ENCODE data around the gene HLTF.

Gene HLTF

DNA sequence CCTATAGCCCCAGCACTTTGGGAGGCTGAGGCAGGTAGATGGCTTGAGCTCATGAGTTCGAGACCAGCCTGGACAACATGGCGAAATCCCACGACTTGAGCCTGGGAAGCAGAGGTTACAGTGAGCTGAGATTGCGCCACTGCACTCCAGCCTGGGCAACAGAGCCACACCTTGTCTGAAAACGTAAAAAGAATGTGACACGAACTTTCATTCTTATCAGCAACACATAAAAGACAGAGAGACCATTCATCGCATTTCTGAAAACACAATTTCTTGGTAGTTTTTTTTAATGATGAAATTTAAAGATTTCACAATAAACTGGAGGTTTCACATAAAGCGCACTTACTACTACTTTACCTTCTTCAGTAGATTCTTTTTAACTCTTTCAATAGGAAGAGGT, 18.4 kb downstream of the HLTF start:
- H3K4me3 ChIP-seq (ENCODE audit: low read length), result no peak overlapping the region
- TF ChIP-seq, protein P1, sequence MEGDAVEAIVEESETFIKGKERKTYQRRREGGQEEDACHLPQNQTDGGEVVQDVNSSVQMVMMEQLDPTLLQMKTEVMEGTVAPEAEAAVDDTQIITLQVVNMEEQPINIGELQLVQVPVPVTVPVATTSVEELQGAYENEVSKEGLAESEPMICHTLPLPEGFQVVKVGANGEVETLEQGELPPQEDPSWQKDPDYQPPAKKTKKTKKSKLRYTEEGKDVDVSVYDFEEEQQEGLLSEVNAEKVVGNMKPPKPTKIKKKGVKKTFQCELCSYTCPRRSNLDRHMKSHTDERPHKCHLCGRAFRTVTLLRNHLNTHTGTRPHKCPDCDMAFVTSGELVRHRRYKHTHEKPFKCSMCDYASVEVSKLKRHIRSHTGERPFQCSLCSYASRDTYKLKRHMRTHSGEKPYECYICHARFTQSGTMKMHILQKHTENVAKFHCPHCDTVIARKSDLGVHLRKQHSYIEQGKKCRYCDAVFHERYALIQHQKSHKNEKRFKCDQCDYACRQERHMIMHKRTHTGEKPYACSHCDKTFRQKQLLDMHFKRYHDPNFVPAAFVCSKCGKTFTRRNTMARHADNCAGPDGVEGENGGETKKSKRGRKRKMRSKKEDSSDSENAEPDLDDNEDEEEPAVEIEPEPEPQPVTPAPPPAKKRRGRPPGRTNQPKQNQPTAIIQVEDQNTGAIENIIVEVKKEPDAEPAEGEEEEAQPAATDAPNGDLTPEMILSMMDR (conservative IDR thresholded peaks at IDR 0.05; ENCODE audit: low read depth, low read length), result no peak
- DNase-seq (ENCODE audit: low read depth), result no peak

DNA sequence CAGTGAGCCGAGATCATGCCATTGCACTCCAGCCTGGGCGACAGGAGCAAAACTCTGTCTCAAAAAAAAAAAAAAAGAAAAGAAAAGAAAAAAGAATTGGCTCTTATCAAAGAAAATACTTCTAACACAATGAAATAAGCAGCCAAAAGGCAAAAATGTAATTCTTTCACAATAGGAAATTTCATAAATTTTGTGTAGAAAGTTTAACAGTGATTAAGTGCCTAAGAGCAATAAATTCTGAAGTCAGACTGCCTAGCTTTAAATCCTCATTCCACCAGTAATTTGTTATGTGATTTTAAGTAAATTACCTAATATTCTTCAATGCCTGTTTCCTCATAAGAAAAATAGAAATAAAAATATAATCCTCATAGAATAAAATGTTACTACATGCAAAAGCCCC, 24.6 kb downstream of the HLTF start:
- TF ChIP-seq, protein P1 (conservative IDR thresholded peaks at IDR 0.05; ENCODE audit: low read depth, low read length), result no peak
- DNase-seq (ENCODE audit: low read depth), result no peak
- no peak overlapping the region for H3K4me3 ChIP-seq (ENCODE audit: low read length)

DNA sequence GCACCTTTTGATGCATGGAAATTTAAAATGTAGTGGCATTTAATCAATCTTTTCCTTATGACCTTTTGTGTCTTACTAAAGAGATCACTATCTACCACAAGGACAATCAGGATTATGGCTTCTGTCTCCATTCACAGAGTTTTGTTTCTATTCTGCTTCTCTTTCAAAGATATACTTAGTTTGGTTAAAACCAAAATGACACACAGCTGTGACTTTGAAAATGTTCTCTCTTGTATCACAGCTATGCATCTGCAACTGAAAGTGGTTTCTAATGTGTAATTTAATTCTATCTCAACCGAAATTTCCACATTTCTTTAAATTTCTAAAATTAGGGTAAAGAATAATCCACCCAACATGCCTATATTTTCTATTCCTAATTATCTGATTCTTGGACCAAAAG, 27.7 kb downstream of the HLTF start:
- no peak overlapping the region for H3K4me3 ChIP-seq (ENCODE audit: low read length)
- TF ChIP-seq, protein P1 (conservative IDR thresholded peaks at IDR 0.05; ENCODE audit: low read depth, low read length), result no peak
- DNase-seq (ENCODE audit: low read depth), result no peak

DNA sequence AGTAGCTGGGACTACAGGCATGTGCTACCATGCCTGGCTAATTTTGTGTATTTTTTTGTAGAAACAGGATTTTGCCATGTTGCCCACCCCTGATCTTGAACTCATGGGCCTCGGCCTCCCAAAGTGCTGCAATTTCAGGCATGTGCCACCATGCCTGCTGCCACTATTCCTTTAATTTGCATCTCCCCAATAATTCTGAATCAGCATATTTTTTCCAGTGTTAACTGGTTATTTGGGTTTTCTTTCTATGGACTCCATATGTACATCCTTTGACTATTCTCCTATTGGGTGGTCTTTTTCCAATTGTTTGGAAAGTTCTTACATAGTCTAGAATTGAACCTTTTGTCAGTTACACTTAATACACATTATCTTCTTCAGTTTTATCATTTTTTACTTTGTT, 28.1 kb downstream of the HLTF start:
- TF ChIP-seq, protein P1 (conservative IDR thresholded peaks at IDR 0.05; ENCODE audit: low read depth, low read length), result no peak
- DNase-seq (ENCODE audit: low read depth), result no peak
- H3K4me3 ChIP-seq (ENCODE audit: low read length), result no peak overlapping the region

DNA sequence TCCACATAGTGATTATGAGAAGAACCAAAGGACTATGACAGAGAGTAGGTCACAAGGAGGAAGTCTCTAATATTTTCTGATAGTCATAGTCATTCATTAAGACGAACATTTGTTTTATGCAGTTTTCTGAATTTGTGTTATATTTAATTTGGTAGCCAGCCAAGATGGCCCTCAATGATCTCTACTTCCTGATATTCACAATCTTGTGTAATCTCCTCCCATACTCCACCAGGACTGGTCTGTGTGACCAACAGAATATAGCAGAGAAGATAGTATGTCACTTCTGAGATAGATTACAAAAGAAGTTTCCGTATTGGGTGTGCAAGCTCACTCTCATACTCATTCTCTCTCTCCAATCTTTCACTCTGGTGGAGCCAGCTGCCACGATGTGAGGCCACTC, 30.8 kb downstream of the HLTF start:
- no peak overlapping the region for H3K4me3 ChIP-seq (ENCODE audit: low read length)
- TF ChIP-seq, protein P1 (conservative IDR thresholded peaks at IDR 0.05; ENCODE audit: low read depth, low read length), result no peak
- no peak for DNase-seq (ENCODE audit: low read depth)

DNA sequence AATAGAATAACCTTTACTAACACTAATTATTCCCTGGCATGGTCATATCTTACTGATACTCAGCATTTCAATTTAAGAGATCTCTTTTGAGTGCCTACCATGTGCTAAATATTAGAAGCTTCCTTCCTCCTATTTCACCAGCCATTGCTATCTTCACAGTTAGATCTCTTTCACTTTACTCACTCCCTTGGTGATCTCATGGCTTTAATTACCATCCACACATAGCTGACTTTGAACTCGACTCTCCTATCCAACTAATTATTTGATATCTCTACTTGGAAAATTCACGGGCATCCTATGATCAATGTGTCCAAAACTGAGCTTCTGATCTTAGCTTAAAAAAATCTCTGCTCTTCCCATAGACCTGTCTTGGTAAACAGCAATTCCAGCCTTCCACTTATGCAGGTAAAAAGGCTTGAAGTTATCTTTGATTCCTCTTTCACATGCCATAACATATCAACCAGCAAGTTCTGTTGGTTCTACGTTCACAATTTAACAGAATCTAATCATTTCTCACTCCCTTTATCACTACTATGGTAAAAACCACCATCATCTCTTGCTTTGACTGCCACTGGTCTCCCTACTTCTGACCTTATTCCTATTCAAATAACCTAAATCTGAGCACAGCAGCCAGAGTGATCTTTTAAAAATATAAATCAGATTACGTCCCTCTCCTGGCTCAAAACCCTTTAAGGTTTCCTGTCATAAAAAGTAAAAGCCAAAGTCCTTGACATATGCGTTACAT, 41.8 kb downstream of the HLTF start:
- TF ChIP-seq, protein P1 (conservative IDR thresholded peaks at IDR 0.05; ENCODE audit: low read depth, low read length), result no peak
- DNase-seq (ENCODE audit: low read depth), result no peak

DNA sequence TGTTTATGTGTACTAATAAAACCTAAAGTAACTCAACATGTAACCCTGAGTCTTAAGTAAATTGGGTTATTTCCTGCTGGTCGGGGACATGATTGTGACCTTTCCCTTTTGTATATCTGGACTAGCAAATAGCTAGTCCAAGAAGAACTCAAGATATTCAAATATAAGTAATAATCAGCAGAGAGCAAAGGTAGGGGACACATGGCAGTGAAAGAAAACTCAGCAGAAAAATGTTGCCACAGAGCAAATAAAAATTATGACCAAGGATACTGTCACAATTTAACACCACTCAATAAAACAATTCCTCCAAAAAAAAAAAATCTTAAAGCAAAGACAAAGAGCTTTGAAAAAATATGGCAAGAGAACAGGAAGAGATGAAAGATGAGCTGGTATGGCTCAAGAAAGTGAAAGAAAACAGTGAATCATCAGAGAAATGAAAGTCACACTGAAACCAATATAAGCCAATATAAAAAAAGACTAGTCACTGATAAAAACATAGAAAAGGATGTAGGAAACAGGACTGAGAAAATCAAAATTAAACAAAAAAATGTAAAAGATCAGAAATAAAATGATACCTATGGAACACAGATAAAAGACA, 43.4 kb downstream of the HLTF start:
- TF ChIP-seq, protein P1 (conservative IDR thresholded peaks at IDR 0.05; ENCODE audit: low read depth, low read length), result no peak
- H3K4me3 ChIP-seq (ENCODE audit: low read length), result no peak overlapping the region
- DNase-seq (ENCODE audit: low read depth), result no peak

More for the DNA sequence above, 41.8 kb downstream of the HLTF start:
- H3K4me3 ChIP-seq (ENCODE audit: low read length), result no peak overlapping the region

All from retinal pigment epithelial cell (primary cell).